ENCODE measurements around the gene NIPA2. TPM values are rescaled to one million over a fixed set of nuclear protein-coding genes. Genes with fewer than 3 reads are reported as not detected.

NIPA2 gene
- total and polyA plus RNA-seq, 2 of the 8 experiments (the other 6 are each of a cell fraction or from before 2014, with no cell fraction given): 38.5 to 81.7 TPM

DNA sequence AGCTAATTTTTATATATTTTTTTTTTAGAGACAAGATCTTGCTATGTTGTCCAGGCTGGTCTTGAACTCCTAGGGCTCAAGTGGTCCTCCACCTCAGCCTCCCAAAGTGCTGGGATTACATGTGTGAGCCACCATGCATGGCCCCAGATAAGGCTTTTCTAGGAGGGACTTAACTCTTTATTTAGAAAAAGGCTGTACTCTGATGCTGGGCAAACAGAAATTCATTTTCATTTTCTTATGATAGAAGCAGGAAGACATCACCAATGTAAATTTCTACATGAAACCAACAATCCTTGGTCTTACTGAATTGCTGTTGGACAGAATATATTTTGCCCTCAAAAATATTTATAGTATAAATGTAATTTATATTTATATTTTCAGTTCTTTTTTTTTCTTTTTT lies 42.4 kb upstream of the NIPA2 start (continued):
- TF ChIP-seq, protein P1, sequence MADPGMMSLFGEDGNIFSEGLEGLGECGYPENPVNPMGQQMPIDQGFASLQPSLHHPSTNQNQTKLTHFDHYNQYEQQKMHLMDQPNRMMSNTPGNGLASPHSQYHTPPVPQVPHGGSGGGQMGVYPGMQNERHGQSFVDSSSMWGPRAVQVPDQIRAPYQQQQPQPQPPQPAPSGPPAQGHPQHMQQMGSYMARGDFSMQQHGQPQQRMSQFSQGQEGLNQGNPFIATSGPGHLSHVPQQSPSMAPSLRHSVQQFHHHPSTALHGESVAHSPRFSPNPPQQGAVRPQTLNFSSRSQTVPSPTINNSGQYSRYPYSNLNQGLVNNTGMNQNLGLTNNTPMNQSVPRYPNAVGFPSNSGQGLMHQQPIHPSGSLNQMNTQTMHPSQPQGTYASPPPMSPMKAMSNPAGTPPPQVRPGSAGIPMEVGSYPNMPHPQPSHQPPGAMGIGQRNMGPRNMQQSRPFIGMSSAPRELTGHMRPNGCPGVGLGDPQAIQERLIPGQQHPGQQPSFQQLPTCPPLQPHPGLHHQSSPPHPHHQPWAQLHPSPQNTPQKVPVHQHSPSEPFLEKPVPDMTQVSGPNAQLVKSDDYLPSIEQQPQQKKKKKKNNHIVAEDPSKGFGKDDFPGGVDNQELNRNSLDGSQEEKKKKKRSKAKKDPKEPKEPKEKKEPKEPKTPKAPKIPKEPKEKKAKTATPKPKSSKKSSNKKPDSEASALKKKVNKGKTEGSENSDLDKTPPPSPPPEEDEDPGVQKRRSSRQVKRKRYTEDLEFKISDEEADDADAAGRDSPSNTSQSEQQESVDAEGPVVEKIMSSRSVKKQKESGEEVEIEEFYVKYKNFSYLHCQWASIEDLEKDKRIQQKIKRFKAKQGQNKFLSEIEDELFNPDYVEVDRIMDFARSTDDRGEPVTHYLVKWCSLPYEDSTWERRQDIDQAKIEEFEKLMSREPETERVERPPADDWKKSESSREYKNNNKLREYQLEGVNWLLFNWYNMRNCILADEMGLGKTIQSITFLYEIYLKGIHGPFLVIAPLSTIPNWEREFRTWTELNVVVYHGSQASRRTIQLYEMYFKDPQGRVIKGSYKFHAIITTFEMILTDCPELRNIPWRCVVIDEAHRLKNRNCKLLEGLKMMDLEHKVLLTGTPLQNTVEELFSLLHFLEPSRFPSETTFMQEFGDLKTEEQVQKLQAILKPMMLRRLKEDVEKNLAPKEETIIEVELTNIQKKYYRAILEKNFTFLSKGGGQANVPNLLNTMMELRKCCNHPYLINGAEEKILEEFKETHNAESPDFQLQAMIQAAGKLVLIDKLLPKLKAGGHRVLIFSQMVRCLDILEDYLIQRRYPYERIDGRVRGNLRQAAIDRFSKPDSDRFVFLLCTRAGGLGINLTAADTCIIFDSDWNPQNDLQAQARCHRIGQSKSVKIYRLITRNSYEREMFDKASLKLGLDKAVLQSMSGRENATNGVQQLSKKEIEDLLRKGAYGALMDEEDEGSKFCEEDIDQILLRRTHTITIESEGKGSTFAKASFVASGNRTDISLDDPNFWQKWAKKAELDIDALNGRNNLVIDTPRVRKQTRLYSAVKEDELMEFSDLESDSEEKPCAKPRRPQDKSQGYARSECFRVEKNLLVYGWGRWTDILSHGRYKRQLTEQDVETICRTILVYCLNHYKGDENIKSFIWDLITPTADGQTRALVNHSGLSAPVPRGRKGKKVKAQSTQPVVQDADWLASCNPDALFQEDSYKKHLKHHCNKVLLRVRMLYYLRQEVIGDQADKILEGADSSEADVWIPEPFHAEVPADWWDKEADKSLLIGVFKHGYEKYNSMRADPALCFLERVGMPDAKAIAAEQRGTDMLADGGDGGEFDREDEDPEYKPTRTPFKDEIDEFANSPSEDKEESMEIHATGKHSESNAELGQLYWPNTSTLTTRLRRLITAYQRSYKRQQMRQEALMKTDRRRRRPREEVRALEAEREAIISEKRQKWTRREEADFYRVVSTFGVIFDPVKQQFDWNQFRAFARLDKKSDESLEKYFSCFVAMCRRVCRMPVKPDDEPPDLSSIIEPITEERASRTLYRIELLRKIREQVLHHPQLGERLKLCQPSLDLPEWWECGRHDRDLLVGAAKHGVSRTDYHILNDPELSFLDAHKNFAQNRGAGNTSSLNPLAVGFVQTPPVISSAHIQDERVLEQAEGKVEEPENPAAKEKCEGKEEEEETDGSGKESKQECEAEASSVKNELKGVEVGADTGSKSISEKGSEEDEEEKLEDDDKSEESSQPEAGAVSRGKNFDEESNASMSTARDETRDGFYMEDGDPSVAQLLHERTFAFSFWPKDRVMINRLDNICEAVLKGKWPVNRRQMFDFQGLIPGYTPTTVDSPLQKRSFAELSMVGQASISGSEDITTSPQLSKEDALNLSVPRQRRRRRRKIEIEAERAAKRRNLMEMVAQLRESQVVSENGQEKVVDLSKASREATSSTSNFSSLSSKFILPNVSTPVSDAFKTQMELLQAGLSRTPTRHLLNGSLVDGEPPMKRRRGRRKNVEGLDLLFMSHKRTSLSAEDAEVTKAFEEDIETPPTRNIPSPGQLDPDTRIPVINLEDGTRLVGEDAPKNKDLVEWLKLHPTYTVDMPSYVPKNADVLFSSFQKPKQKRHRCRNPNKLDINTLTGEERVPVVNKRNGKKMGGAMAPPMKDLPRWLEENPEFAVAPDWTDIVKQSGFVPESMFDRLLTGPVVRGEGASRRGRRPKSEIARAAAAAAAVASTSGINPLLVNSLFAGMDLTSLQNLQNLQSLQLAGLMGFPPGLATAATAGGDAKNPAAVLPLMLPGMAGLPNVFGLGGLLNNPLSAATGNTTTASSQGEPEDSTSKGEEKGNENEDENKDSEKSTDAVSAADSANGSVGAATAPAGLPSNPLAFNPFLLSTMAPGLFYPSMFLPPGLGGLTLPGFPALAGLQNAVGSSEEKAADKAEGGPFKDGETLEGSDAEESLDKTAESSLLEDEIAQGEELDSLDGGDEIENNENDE (IDR thresholded peaks at IDR 0.05; ENCODE audit: insufficient replicate concordance, low read length): no peak
- no peak for TF ChIP-seq SIN3A (conservative IDR thresholded peaks at IDR 0.05 in 1 of 2, IDR thresholded peaks at IDR 0.05 in 1 of 2; ENCODE audit: low read depth in 1 of 2, low read length in 2 of 2)
- no peak for TF ChIP-seq CTBP2 (IDR thresholded peaks at IDR 0.05; ENCODE audit: borderline replicate concordance, insufficient read depth, insufficient read length, low read length)
- no peak for TF ChIP-seq RXRA (IDR thresholded peaks at IDR 0.05; ENCODE audit: insufficient read depth, low read depth, low read length)
- no peak for TF ChIP-seq KDM5A (IDR thresholded peaks at IDR 0.05; ENCODE audit: low read length)
- no peak for TF ChIP-seq TCF12 (IDR thresholded peaks at IDR 0.05; ENCODE audit: low read depth, low read length)
- no peak for TF ChIP-seq SP4 (IDR thresholded peaks at IDR 0.05; ENCODE audit: low read length)
- TF ChIP-seq, protein P2, sequence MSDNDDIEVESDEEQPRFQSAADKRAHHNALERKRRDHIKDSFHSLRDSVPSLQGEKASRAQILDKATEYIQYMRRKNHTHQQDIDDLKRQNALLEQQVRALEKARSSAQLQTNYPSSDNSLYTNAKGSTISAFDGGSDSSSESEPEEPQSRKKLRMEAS (IDR thresholded peaks at IDR 0.05): no peak
- no peak for TF ChIP-seq POLR2A (IDR thresholded peaks at IDR 0.05; ENCODE audit: control extremely low read depth in 1 of 2, low read depth in 2 of 2, low read length in 2 of 2)

Data from H1 (cell line).